Skeletal muscle cell (primary cell): ENCODE measurements around the gene UACA.
A peak's percentile ranks its signal among the peaks of the same experiment; 100 is the strongest.

Experiments used
- DNase-seq: peaks from one replicate; pipeline ENCODE4 v3.0.0-alpha.2; 2010; ENCODE audit warnings: low read depth
- H3K4me3 ChIP-seq: 2 replicates; pipeline ENCODE4 v1.5.1; 2011; ENCODE audit warnings: low read depth, mild to moderate bottlenecking, control low read depth, low read length, moderate library complexity

The UACA gene

GRCh38 chr15:70613271-70613670 lies 150.1 kb downstream of the UACA start:
- DNase-seq = no peak
- no peak overlapping the region for H3K4me3 ChIP-seq

DNA sequence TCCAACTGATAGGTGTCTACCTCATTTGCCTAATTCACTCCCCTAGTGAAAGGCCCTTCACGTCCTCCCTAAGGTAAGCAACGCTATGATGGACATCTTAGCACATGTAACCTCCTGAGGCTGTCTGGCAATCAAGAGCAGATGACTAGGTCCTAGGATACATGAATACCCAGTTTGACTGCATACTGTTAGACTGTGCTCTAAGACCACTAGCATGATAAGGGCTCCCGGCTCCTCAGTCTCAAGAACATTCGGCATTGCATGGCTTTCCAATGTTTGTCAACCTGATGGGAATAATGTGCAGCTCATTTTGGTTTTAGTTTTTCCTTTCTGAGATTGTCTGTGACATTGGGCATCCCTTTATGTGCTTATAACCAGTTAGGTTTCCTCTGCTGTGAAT lies 152.1 kb downstream of the UACA start:
- no peak overlapping the region for H3K4me3 ChIP-seq
- DNase-seq = no peak

DNA sequence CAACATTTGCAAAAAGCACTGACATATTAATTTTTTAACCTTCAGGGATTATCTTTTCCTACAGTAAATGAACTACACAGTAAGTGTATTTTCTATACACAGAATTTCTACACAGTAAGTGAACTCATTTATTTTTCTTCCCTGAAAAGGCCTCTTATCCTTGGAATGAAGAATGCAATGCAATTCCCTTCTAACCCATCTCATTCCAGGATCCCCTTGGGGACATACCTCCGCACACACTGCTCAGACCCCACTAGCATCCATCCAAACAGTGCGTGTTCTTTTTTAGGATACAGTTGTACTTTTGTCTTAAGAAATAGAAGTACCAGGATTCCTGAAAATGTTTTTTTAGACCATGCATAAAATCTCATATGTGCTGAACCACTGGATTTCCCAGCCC lies 152.8 kb downstream of the UACA start:
- DNase-seq = peak; percentile 37
- H3K4me3 ChIP-seq = no peak overlapping the region

GRCh38 chr15:70609889-70610288 lies 153.5 kb downstream of the UACA start:
- no peak for DNase-seq
- no peak overlapping the region for H3K4me3 ChIP-seq

- peak; percentile 49 for DNase-seq
Observed at GRCh38 chr15:70608144-70608543, 155.2 kb downstream of the UACA start.

GRCh38 chr15:70605606-70606410 lies 157.6 kb downstream of the UACA start:
- no peak overlapping the region for H3K4me3 ChIP-seq
- peak; percentile 64 for DNase-seq

More at GRCh38 chr15:70608144-70608543, 155.2 kb downstream of the UACA start:
- H3K4me3 ChIP-seq = no peak overlapping the region

DNA sequence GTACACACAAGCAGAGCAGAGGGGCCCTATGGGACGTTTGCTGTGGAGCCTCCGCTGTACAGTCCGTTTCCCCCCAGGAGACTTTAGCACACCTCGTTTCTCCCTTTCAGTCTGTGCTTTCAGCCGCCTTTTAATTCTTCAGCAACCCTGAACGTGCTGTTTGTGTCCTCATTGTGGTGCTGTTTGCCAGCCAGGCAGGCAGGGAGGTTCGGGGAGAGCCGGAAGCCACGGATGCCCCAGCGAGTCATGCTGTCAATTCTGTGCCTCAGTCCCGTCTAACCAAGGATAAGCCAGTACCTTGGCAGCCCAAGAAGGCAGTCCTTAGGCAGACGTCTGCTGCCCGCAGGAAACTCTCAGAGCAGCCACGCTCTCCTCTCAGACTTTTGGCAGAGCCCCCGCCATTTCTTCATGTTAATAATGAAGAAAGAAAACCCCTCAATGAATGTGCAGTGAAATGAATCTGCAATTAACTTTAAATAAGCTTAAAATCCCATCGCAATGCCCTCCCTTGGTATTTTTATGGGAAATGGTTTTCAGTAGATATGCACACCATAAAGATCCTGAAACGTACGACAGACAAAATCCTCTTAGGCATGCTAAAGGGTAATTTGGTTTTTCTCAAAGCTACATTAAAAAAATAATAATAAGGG lies 158.6 kb downstream of the UACA start:
- no peak overlapping the region for H3K4me3 ChIP-seq
- DNase-seq = no peak
